Fibroblast of skin of left biceps (primary cell): Measurements from ENCODE around the gene UQCC2.

Source experiments
- DNase-seq, 2 experiments: peaks; one replicate each; pipeline ENCODE4 v3.0.0-alpha.2; 2013; ENCODE audit warnings: low read depth in 2 of 2

The UQCC2 gene

GRCh38 chr6:33691456-33692077, 19.9 kb downstream of the UQCC2 start:
- no peak for DNase-seq

GRCh38 chr6:33690766-33691165, 20.7 kb downstream of the UQCC2 start:
- DNase-seq = no peak

- no peak for DNase-seq
These were observed 21.6 kb downstream of the UQCC2 start for GRCh38 chr6:33689879-33690278.

- no peak for DNase-seq
These were observed 22.4 kb downstream of the UQCC2 start for GRCh38 chr6:33689148-33689494.

- DNase-seq = no peak
These were observed 22.9 kb downstream of the UQCC2 start for GRCh38 chr6:33688451-33689147.

- DNase-seq = no peak
These were observed 23.5 kb downstream of the UQCC2 start for GRCh38 chr6:33688006-33688405.

- no peak for DNase-seq
These were observed 24.2 kb downstream of the UQCC2 start for GRCh38 chr6:33686981-33687975.

GRCh38 chr6:33686225-33686924, 25.1 kb downstream of the UQCC2 start:
- DNase-seq = no peak

- DNase-seq = no peak
These were observed 25.9 kb downstream of the UQCC2 start for GRCh38 chr6:33685411-33686224.

- no peak for DNase-seq
These were observed 26.5 kb downstream of the UQCC2 start for GRCh38 chr6:33684983-33685382.

- DNase-seq = no peak
These were observed 27.0 kb downstream of the UQCC2 start for GRCh38 chr6:33684428-33684896.

GRCh38 chr6:33683576-33684427, 27.7 kb downstream of the UQCC2 start:
- no peak for DNase-seq

- no peak for DNase-seq
These were observed 28.4 kb downstream of the UQCC2 start for GRCh38 chr6:33683051-33683571.

GRCh38 chr6:33682341-33682740, 29.2 kb downstream of the UQCC2 start:
- no peak for DNase-seq

GRCh38 chr6:33679761-33680160, 31.7 kb downstream of the UQCC2 start:
- no peak for DNase-seq

- DNase-seq = no peak
These were observed 32.5 kb downstream of the UQCC2 start for GRCh38 chr6:33678932-33679490.

- DNase-seq = no peak
These were observed 33.1 kb downstream of the UQCC2 start for GRCh38 chr6:33678233-33678931.

- no peak for DNase-seq
These were observed 33.8 kb downstream of the UQCC2 start for GRCh38 chr6:33677689-33678088.
